Esophagus mucosa (tissue), 1 donor: ENCODE data around the gene LDAH. TPM values are rescaled to one million over a fixed set of nuclear protein-coding genes. Genes with fewer than 3 reads are reported as not detected.

Experiments
- ATAC-seq: fragments of 200-7000 bp; cut with Tn5 transposase; one replicate; pipeline ENCODE4 v1.9.1; 2020
- total RNA-seq: library from RNA; stranded (reverse); gene quantifications from one replicate; pipeline ENCODE4 v1.2.4, GENCODE V29; 2023
- donor health status: DM: yes; HTN: yes; CAD: no.

Gene LDAH
- total RNA-seq, 1 donor from 2014 or later = 10.8 TPM

- ATAC-seq = no peak
Observed at GRCh38 chr2:20635113-20635510, 187.8 kb downstream of the LDAH start.

GRCh38 chr2:20634507-20635112 lies 188.3 kb downstream of the LDAH start:
- no peak for ATAC-seq

Other genes with a start within 250 kb of the LDAH start
- 12.4 TPM for gene HS1BP3, start 172.0 kb downstream of the LDAH start, total RNA-seq
- 0.32 TPM for gene GDF7, start 156.0 kb downstream of the LDAH start, total RNA-seq
- 0.20 TPM for gene APOB, start 221.0 kb upstream of the LDAH start, total RNA-seq